ENCODE results near the gene ANK3. TPM values are rescaled to one million over a fixed set of nuclear protein-coding genes. Genes with fewer than 3 reads are reported as not detected.

ANK3 gene
- total RNA-seq, 4 donors from 2014 or later, result 125 to 171 (median 149) TPM

DNA sequence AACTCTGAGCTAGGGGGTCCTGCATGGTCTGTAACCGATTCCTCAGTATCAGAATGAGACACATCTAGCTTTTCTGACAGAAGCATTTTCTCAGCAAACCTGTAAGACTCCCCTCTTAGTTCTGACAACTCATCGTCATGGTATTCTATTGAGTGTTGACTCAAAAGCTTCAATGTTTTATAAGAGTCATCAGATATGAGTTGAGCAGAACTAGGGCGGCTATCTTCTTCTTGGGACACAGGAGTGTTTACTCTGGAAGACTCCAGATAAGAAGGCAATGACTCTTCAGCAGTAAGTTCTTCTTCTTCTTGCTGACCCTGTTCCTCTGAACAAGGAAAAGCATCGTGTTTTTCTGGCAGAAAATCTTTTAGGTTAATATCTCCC, 316.3 kb downstream of the ANK3 start:
- no peak for ATAC-seq
- H3K9me3 ChIP-seq, result no peaks in the 10 kb centered on the region
- H3K27ac ChIP-seq, result no peak overlapping the region
- in situ Hi-C loops (cut with MboI; ENCODE audit: low sequenced_read_pairs in 4 of 4) (no loop called here), intact Hi-C loops (cut with DNase I; ENCODE audit: low total_unique reads) (no loop called here)
- H3K36me3 ChIP-seq, result peaks cover 0 to 34% of the 10 kb centered on the region in 2 donors
- H3K4me1 ChIP-seq, result no peaks in the 10 kb centered on the region
- TF ChIP-seq POLR2A (IDR thresholded peaks at IDR 0.05), result no peak
- no peak for TF ChIP-seq CTCF (IDR thresholded peaks at IDR 0.05 in 4 of 5, conservative IDR thresholded peaks at IDR 0.05 in 1 of 5)
- H3K27me3 ChIP-seq, result no peaks in the 10 kb centered on the region
- no peak overlapping the region for H3K4me3 ChIP-seq
- DNase-seq, result no peak

GRCh38 chr10:60069311-60069710, 320.4 kb downstream of the ANK3 start:
- Histone ChIP-seq H3K27me3 (no peaks in the 10 kb centered on the region), H3K4me3 (no peak overlapping the region), H3K27ac (no peak overlapping the region), H3K9me3 (no peaks in the 10 kb centered on the region), H3K36me3 (peaks cover 0 to 30% of the 10 kb centered on the region in 2 donors), H3K4me1 (no peaks in the 10 kb centered on the region)
- intact Hi-C loops (cut with DNase I; ENCODE audit: low total_unique reads), result no loop called here
- TF ChIP-seq CTCF (IDR thresholded peaks at IDR 0.05 in 4 of 5, conservative IDR thresholded peaks at IDR 0.05 in 1 of 5) (no peak), POLR2A (IDR thresholded peaks at IDR 0.05) (no peak)
- DNase-seq (no peak), ATAC-seq (no peak)
- in situ Hi-C loops (cut with MboI; ENCODE audit: low sequenced_read_pairs in 4 of 4), result no loop called here

GRCh38 chr10:60050366-60050765, 339.3 kb downstream of the ANK3 start:
- peaks cover 0 to 3% of the 10 kb centered on the region in 2 donors for H3K36me3 ChIP-seq
- no peaks in the 10 kb centered on the region for H3K9me3 ChIP-seq
- TF ChIP-seq POLR2A (IDR thresholded peaks at IDR 0.05) (no peak), CTCF (IDR thresholded peaks at IDR 0.05 in 4 of 5, conservative IDR thresholded peaks at IDR 0.05 in 1 of 5) (no peak)
- H3K4me1 ChIP-seq, result no peaks in the 10 kb centered on the region
- in situ Hi-C loops (cut with MboI; ENCODE audit: low sequenced_read_pairs in 4 of 4) (no loop called here), intact Hi-C loops (cut with DNase I; ENCODE audit: low total_unique reads) (no loop called here)
- no peak overlapping the region for H3K27ac ChIP-seq
- H3K4me3 ChIP-seq, result no peak overlapping the region
- ATAC-seq (no peak), DNase-seq (no peak)
- H3K27me3 ChIP-seq, result no peaks in the 10 kb centered on the region

DNA sequence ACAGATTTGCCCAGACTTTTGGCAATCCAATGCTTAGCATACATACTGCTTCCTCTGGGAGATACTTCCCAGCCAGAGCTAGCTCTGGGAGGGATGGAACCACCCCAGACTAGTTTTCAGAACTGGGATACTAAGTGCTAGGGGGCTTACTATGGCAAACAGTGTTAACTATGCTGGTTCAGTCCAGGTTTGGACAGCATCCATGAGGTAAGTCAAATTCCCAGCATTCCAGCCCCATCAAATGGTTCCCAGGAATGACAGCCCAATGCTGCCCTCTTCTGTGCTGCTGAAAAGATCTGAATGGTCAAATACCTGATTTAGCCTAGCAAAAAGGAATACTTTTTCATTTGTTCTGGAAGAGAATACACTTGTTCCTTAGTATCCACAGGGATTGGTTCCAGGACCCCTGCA, 341.6 kb downstream of the ANK3 start:
- H3K9me3 ChIP-seq, result no peaks in the 10 kb centered on the region
- ATAC-seq, result no peak
- H3K4me1 ChIP-seq, result no peaks in the 10 kb centered on the region
- no peak overlapping the region for H3K4me3 ChIP-seq
- TF ChIP-seq CTCF (IDR thresholded peaks at IDR 0.05 in 4 of 5, conservative IDR thresholded peaks at IDR 0.05 in 1 of 5), result no peak
- TF ChIP-seq POLR2A (IDR thresholded peaks at IDR 0.05), result no peak
- in situ Hi-C loops (cut with MboI; ENCODE audit: low sequenced_read_pairs in 4 of 4), result loop anchor here (25.0 kb wide), 3 partner anchors 186 to 811 kb away; no protein-coding TSS in a partner anchor
- H3K36me3 ChIP-seq, result no peaks in the 10 kb centered on the region
- no peak overlapping the region for H3K27ac ChIP-seq
- no peaks in the 10 kb centered on the region for H3K27me3 ChIP-seq
- intact Hi-C loops (cut with DNase I; ENCODE audit: low total_unique reads), result no loop called here
- DNase-seq, result no peak

- H3K27ac ChIP-seq, result no peak overlapping the region
- TF ChIP-seq CTCF (IDR thresholded peaks at IDR 0.05 in 4 of 5, conservative IDR thresholded peaks at IDR 0.05 in 1 of 5), result no peak
- TF ChIP-seq POLR2A (IDR thresholded peaks at IDR 0.05), result no peak
- no peak overlapping the region for H3K4me3 ChIP-seq
- DNase-seq (no peak), ATAC-seq (no peak)
- no peaks in the 10 kb centered on the region for H3K9me3 ChIP-seq
- peaks cover 0 to 7% of the 10 kb centered on the region in 2 donors for H3K36me3 ChIP-seq
- intact Hi-C loops (cut with DNase I; ENCODE audit: low total_unique reads) (no loop called here), in situ Hi-C loops (cut with MboI; ENCODE audit: low sequenced_read_pairs in 4 of 4) (loop anchor here (25.0 kb wide), 3 partner anchors 183 to 808 kb away; no protein-coding TSS in a partner anchor)
- H3K27me3 ChIP-seq, result no peaks in the 10 kb centered on the region
- H3K4me1 ChIP-seq, result no peaks in the 10 kb centered on the region
Observed at GRCh38 chr10:60045571-60045970, 344.1 kb downstream of the ANK3 start.
